Esophagus muscularis mucosa (tissue), 3 donors: ENCODE results near the gene HMG20B.

Source experiments
- CTCF ChIP-seq, 3 experiments: fragments of 200-600 bp in 2 of 3; fragments of 450-650 bp in 1 of 3; sonication (generic) in 2 of 3; IDR thresholded peaks; one replicate each; pipeline ENCODE4 v1.5.1; 2017 to 2019; ENCODE audit warnings: antibody characterized with exemption in 3 of 3, mild to moderate bottlenecking in 2 of 3, moderate library complexity in 1 of 3
- POLR2A ChIP-seq: fragments of 450-650 bp; IDR thresholded peaks from one replicate; pipeline ENCODE4 v1.6.1; 2017; ENCODE audit warnings: antibody characterized with exemption, moderate library complexity, mild to moderate bottlenecking, low read depth

DNA sequence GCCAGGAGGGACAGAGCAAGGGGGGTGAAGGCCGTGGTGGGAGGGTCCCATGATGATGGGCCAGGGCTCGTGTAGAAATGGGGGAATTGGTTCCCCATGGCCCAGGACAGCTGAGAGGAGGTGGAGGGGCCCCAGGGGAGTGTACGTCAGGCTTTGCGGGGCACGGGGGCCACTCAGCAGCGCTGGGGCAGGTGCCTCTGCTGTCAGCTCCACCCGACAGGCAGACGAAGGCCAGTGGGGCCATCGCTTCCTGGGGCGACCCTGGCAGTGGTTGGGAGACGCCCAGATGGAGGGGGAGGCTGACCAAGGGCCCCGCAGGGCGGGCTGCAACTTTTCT lies 35.7 kb upstream of the HMG20B start:
- no peak for TF ChIP-seq CTCF (IDR thresholded peaks at IDR 0.05)
- no peak for TF ChIP-seq POLR2A
